Smooth muscle cell (in vitro differentiated cells): ENCODE results near the gene TMPRSS2. TPM values are rescaled to one million over a fixed set of nuclear protein-coding genes. Genes with fewer than 3 reads are reported as not detected.

Experiments used
- DNase-seq: peaks from one replicate; lab custom pipeline; 2025; ENCODE audit not compliant: unreplicated experiment; lab: John Stamatoyannopoulos, UW
- H2AFZ ChIP-seq: fragments of 200-600 bp; sonication (generic); 2 replicates; pipeline ENCODE4 v1.6.0; 2016; ENCODE audit warnings: antibody characterized with exemption, low read depth, mild to moderate bottlenecking
- H3F3A ChIP-seq: fragments of 200-600 bp; sonication (generic); 2 replicates; pipeline ENCODE4 v1.6.0; 2017; ENCODE audit warnings: antibody characterized with exemption, low read depth
- H3K27ac ChIP-seq: fragments of 200-600 bp; sonication (generic); 2 replicates; pipeline ENCODE4 v1.5.1; 2016; ENCODE audit warnings: low read depth, mild to moderate bottlenecking
- H3K27me3 ChIP-seq: fragments of 200-600 bp; sonication (generic); 2 replicates; pipeline ENCODE4 v1.6.1; 2016; ENCODE audit warnings: low read depth, mild to moderate bottlenecking
- H3K36me3 ChIP-seq: fragments of 200-600 bp; sonication (generic); 2 replicates; pipeline ENCODE4 v1.5.1; 2016; ENCODE audit warnings: low read depth
- H3K4me1 ChIP-seq: fragments of 200-600 bp; sonication (generic); 2 replicates; pipeline ENCODE4 v1.5.1; 2016; ENCODE audit warnings: low read depth
- H3K4me2 ChIP-seq: fragments of 200-600 bp; sonication (generic); 2 replicates; pipeline ENCODE4 v1.6.0; 2016; ENCODE audit warnings: mild to moderate bottlenecking
- H3K4me3 ChIP-seq: fragments of 200-600 bp; sonication (generic); 2 replicates; pipeline ENCODE4 v1.5.1; 2016; ENCODE audit warnings: mild to moderate bottlenecking
- H3K79me2 ChIP-seq: fragments of 200-600 bp; sonication (generic); 2 replicates; pipeline ENCODE4 v1.6.0; 2016; ENCODE audit warnings: low read depth, mild to moderate bottlenecking
- H3K9ac ChIP-seq: fragments of 200-600 bp; sonication (generic); 2 replicates; pipeline ENCODE4 v1.6.0; 2016; ENCODE audit warnings: low read depth
- H3K9me3 ChIP-seq: fragments of 200-600 bp; sonication (generic); replicated peaks from 2 replicates; pipeline ENCODE4 v1.5.1; 2016; ENCODE audit warnings: low read depth
- H4K20me1 ChIP-seq: fragments of 200-600 bp; sonication (generic); 2 replicates; pipeline ENCODE4 v1.6.0; 2016; ENCODE audit warnings: low read depth
- WGBS: methylation state at CpG from one replicate; pipeline ENCODE4 v1.1.7; 2016; ENCODE audit warnings: low lambda C conversion rate; 5-methylcytosine and 5-hydroxymethylcytosine counted together
- polyA plus RNA-seq: library from polyadenylated mRNA; unstranded; fragments of >200 nt; fragmentation: Nextera tagmentation; extraction: Ambion mirVana; gene quantifications from 2 replicates; pipeline ENCODE4 v1.2.1, GENCODE V29; 2016
- total RNA-seq: library from RNA; depleted of rRNA; stranded (reverse); fragments of >200 nt; gene quantifications from 2 replicates; pipeline ENCODE4 v1.2.3, GENCODE V29; 2014
- TF ChIP-seq, protein P1 (sequence below): fragments of 200-600 bp; sonication (generic); IDR thresholded peaks from 2 replicates; pipeline ENCODE4 v1.5.1; 2017; ENCODE audit warnings: borderline replicate concordance, mild to moderate bottlenecking, antibody characterized with exemption; ENCODE audit not compliant: insufficient read depth, poor library complexity, severe bottlenecking

TMPRSS2 gene
- total and polyA plus RNA-seq, 2 experiments from 2014 or later, result 0.39 to 1.3 TPM

DNA sequence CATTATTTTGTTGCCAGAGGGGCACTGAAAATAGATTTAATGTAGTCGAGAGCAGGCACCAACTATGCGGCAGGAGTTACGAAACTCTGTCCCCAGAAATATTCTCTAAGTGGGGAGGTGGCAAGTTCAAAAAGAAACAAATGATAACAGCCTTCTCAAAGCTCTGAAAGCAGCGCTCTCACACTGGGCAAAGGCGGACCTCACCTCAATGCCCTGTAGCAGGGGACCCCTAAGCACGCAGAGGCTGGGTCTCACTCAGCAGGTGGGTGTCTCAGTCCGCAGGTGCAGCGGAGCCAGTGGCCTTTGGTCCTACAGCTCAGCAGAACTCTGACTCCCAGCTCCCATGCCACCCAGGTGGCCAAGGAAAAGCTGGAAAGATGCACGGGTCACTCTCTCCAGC, 21.8 kb upstream of the TMPRSS2 start:
- WGBS, result 87% methylated on average over 9 of the region's 9 CpGs
- H2AFZ ChIP-seq, result no peak overlapping the region
- peaks cover 13% of the 10 kb centered on the region for H3K27me3 ChIP-seq
- no peak for DNase-seq
- no peak overlapping the region for H3K4me3 ChIP-seq
- H3K27ac ChIP-seq, result no peak overlapping the region
- H3K4me1 ChIP-seq, result no peaks in the 10 kb centered on the region
- H3K36me3 ChIP-seq, result no peaks in the 10 kb centered on the region
- no peaks in the 10 kb centered on the region for H4K20me1 ChIP-seq
- no peak overlapping the region for H3K9ac ChIP-seq
- H3F3A ChIP-seq, result no peaks in the 10 kb centered on the region
- H3K79me2 ChIP-seq, result no peaks in the 10 kb centered on the region
- TF ChIP-seq, protein P1, sequence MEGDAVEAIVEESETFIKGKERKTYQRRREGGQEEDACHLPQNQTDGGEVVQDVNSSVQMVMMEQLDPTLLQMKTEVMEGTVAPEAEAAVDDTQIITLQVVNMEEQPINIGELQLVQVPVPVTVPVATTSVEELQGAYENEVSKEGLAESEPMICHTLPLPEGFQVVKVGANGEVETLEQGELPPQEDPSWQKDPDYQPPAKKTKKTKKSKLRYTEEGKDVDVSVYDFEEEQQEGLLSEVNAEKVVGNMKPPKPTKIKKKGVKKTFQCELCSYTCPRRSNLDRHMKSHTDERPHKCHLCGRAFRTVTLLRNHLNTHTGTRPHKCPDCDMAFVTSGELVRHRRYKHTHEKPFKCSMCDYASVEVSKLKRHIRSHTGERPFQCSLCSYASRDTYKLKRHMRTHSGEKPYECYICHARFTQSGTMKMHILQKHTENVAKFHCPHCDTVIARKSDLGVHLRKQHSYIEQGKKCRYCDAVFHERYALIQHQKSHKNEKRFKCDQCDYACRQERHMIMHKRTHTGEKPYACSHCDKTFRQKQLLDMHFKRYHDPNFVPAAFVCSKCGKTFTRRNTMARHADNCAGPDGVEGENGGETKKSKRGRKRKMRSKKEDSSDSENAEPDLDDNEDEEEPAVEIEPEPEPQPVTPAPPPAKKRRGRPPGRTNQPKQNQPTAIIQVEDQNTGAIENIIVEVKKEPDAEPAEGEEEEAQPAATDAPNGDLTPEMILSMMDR, result no peak
- no peak overlapping the region for H3K4me2 ChIP-seq
- no peaks in the 10 kb centered on the region for H3K9me3 ChIP-seq

DNA sequence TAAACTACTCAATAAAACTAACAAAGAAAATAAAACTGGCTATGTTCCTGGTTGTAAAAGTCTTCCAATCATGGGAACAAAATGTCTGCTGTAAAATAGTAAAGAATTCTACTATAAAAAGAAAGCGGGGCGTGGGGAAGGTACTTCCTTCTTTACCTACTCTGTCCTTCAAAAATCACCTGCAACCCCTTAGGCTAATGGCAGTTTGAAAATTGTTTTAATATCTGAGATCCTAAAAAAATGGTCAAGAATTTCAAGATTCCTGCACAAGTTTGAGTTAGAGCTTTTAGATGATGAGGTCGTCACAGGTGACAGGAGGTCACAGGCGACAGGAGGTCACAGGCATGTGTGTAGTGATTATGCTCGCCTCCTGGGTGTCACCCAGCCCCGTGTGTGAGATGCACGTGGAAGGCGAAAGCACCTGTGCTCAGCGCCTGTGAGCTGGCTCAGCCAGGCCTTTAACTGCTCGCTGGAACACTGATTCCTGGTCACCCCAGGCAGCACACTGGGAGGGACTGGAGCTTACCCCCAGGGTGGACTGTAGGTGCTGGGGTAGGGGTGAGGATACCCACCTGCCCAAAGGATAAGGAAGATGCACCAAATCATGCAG, 18.6 kb upstream of the TMPRSS2 start:
- Histone ChIP-seq H3K36me3 (no peaks in the 10 kb centered on the region), H3K79me2 (no peaks in the 10 kb centered on the region)

DNA sequence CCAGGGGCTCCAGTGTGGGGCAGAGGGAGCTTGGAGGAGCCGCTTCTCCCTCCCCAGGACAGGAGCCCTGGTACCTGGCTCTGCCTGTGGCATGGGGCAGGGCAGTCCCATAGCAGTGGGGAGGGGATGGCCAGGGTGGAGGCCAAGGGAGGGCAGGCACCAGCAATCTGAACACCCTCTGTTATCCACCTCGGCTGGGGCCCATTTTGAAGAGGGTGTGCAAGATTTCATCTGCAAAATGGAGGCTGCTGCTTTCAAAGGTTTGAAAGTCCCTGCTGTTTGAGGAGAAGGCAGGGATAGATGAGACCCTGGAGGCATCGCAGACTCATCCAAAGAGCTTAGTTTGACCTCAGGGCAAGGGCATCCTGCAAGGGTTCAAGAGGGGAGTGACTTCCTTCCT, 15.2 kb upstream of the TMPRSS2 start:
- H3K27me3 ChIP-seq, result peaks cover 13% of the 10 kb centered on the region
- H3K9me3 ChIP-seq, result no peaks in the 10 kb centered on the region
- H3F3A ChIP-seq, result no peaks in the 10 kb centered on the region
- H3K27ac ChIP-seq, result no peak overlapping the region
- H3K36me3 ChIP-seq, result no peaks in the 10 kb centered on the region
- H3K4me1 ChIP-seq, result no peaks in the 10 kb centered on the region
- no peaks in the 10 kb centered on the region for H3K79me2 ChIP-seq
- no peak overlapping the region for H2AFZ ChIP-seq
- TF ChIP-seq, protein P1, result no peak
- no peaks in the 10 kb centered on the region for H4K20me1 ChIP-seq
- no peak overlapping the region for H3K4me2 ChIP-seq
- H3K9ac ChIP-seq, result no peak overlapping the region
- WGBS, result 91% methylated on average over 3 of the region's 3 CpGs
- DNase-seq, result no peak
- no peak overlapping the region for H3K4me3 ChIP-seq

More for the DNA sequence above, 18.6 kb upstream of the TMPRSS2 start:
- no peak overlapping the region for H3K9ac ChIP-seq
- no peak overlapping the region for H3K4me3 ChIP-seq
- no peak overlapping the region for H2AFZ ChIP-seq
- H3K4me1 ChIP-seq, result no peaks in the 10 kb centered on the region
- no peak overlapping the region for H3K4me2 ChIP-seq
- H3F3A ChIP-seq, result no peaks in the 10 kb centered on the region
- no peaks in the 10 kb centered on the region for H3K9me3 ChIP-seq
- TF ChIP-seq, protein P1, result no peak
- no peak for DNase-seq
- WGBS, result 92% methylated on average over 10 of the region's 10 CpGs
- H3K27ac ChIP-seq, result no peak overlapping the region
- no peaks in the 10 kb centered on the region for H4K20me1 ChIP-seq
- H3K27me3 ChIP-seq, result peaks cover 13% of the 10 kb centered on the region

DNA sequence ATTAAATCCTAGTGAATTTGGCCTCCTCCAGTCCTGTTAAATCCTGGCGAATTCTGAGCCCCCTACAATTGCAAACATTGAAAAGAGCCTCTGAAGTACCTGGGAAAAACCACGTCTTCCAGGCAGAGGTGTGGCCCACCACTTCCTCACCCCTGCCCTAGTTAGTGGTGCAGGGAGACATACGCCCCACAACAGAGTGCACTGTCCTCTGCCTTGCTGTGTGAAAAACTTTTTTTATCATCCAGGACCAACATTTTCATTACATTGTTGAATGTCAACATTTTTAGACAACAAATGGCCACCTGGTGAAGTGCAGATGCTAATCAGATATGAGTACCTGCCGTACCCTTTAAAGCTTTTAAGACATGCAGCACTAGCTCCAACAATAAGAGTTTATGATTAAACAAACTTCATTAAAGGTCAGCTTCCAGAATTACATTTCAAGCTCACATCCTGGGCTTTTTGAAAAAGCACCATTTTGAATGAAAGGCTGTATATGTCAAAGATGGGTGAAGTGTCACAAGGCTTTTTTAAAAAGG, 13.6 kb upstream of the TMPRSS2 start:
- H4K20me1 ChIP-seq, result no peaks in the 10 kb centered on the region
- no peaks in the 10 kb centered on the region for H3K36me3 ChIP-seq
- H3K27ac ChIP-seq, result no peak overlapping the region
- H3K27me3 ChIP-seq, result no peaks in the 10 kb centered on the region
- no peaks in the 10 kb centered on the region for H3K79me2 ChIP-seq
- no peak overlapping the region for H3K4me3 ChIP-seq
- H3K4me2 ChIP-seq, result no peak overlapping the region
- H3K9ac ChIP-seq, result no peak overlapping the region
- H3K4me1 ChIP-seq, result no peaks in the 10 kb centered on the region
- H2AFZ ChIP-seq, result no peak overlapping the region
- H3F3A ChIP-seq, result no peaks in the 10 kb centered on the region
- TF ChIP-seq, protein P1, result no peak
- no peaks in the 10 kb centered on the region for H3K9me3 ChIP-seq
- DNase-seq, result no peak
- 69% methylated on average over 4 of the region's 4 CpGs for WGBS
